Measurements from ENCODE around the gene SOX3. TPM values are rescaled to one million over a fixed set of nuclear protein-coding genes. Genes with fewer than 3 reads are reported as not detected.

The SOX3 gene
- polyA plus RNA-seq (2011; rRNA removed) (not detected in 2 replicates), polyA minus RNA-seq (2011; rRNA and poly(A)+ RNA removed) (not detected in 2 replicates)

GRCh38 chrX:140504371-140505324, at the start of gene SOX3:
Gene SOX3, minus strand, starts transcription at chrX:140505069. Its CDS starts 9 bp downstream, at chrX:140505060.
- Histone ChIP-seq H3K9me3 (ENCODE audit: control insufficient read depth, insufficient read depth, low read length) (no peaks in the 10 kb centered on the region; the same call in 1 of the 2 replicates), H3K4me3 (ENCODE audit: low read depth, low read length) (peak within 1 kb of the TSS; percentile 32; the same call in 1 of the 2 replicates), H3K27me3 (ENCODE audit: control insufficient read depth, insufficient read depth, low read length) (peaks cover 57% of the 10 kb centered on the region), H3K27ac (ENCODE audit: low read depth, low read length) (no peak within 1 kb of the TSS)
- POLR2A ChIA-PET = no interaction called here
- no peak for TF ChIP-seq CTCF (IDR thresholded peaks at IDR 0.05; ENCODE audit: low read depth, low read length)
- DNase-seq (ENCODE audit: low read depth, low spot score) = no peak
- CTCF ChIA-PET = no interaction called here

- TF ChIP-seq CTCF (IDR thresholded peaks at IDR 0.05; ENCODE audit: low read depth, low read length) = no peak
- Histone ChIP-seq H3K27me3 (ENCODE audit: control insufficient read depth, insufficient read depth, low read length) (no peaks in the 10 kb centered on the region), H3K9me3 (ENCODE audit: control insufficient read depth, insufficient read depth, low read length) (no peaks in the 10 kb centered on the region), H3K27ac (ENCODE audit: low read depth, low read length) (no peak overlapping the region), H3K4me3 (ENCODE audit: low read depth, low read length) (no peak overlapping the region)
- no peak for DNase-seq (ENCODE audit: low read depth, low spot score)
- CTCF ChIA-PET = interaction anchor here (0.6 kb wide), 1 partner anchor 30 kb away, joined by 3 read pairs; no protein-coding TSS in a partner anchor
- POLR2A ChIA-PET = no interaction called here
Observed at GRCh38 chrX:140548985-140549384, 44.1 kb upstream of the SOX3 start.

GRCh38 chrX:140526171-140526570, 21.3 kb upstream of the SOX3 start:
- TF ChIP-seq CTCF (IDR thresholded peaks at IDR 0.05; ENCODE audit: low read depth, low read length) = no peak; the same call in 1 of the 2 replicates
- H3K4me3 ChIP-seq (ENCODE audit: low read depth, low read length) = no peak overlapping the region
- H3K9me3 ChIP-seq (ENCODE audit: control insufficient read depth, insufficient read depth, low read length) = no peaks in the 10 kb centered on the region
- ChIA-PET CTCF (no interaction called here), POLR2A (no interaction called here)
- H3K27me3 ChIP-seq (ENCODE audit: control insufficient read depth, insufficient read depth, low read length) = no peaks in the 10 kb centered on the region
- DNase-seq (ENCODE audit: low read depth, low spot score) = no peak
- no peak overlapping the region for H3K27ac ChIP-seq (ENCODE audit: low read depth, low read length)

- DNase-seq (ENCODE audit: low read depth, low spot score) = no peak
- CTCF ChIA-PET = no interaction called here
Observed at GRCh38 chrX:140525448-140525847, 20.6 kb upstream of the SOX3 start.

More at GRCh38 chrX:140525448-140525847, 20.6 kb upstream of the SOX3 start:
- POLR2A ChIA-PET = no interaction called here
- Histone ChIP-seq H3K9me3 (ENCODE audit: control insufficient read depth, insufficient read depth, low read length) (no peaks in the 10 kb centered on the region), H3K27ac (ENCODE audit: low read depth, low read length) (no peak overlapping the region), H3K27me3 (ENCODE audit: control insufficient read depth, insufficient read depth, low read length) (no peaks in the 10 kb centered on the region), H3K4me3 (ENCODE audit: low read depth, low read length) (no peak overlapping the region)
- no peak for TF ChIP-seq CTCF (IDR thresholded peaks at IDR 0.05; ENCODE audit: low read depth, low read length)
